ENCODE measurements around the gene RPLP1.

Gene RPLP1

DNA sequence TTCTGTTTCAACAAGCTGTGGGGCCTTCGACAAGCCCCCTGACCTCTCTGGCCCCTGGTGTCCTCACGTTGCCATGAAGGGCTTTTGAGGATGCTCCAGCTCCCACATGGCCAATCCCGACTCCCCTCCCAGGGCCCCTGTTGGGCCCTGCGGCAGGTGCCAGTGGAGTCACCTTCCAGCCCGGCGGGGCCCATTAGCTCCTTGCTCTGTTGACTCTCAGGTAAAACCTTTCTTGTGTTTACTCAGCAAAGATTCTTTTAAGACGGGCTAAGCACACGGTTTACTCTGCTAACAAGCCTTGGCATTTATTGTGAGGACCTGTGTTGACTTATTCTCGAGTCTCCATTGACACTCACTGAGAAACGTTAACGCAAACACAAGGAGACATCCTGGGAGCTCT lies 15.0 kb downstream of the RPLP1 start:
- no peaks in the 10 kb centered on the region for H3K27me3 ChIP-seq (replicated peaks)
- H3K4me3 ChIP-seq (ENCODE audit: low read depth, low read length), result no peak overlapping the region
- no peak for DNase-seq
- in situ Hi-C loops (cut with HindIII; ENCODE audit: low pct_ligation_motif_present, low sequenced_read_pairs), result no loop called here
- TF ChIP-seq, protein P1, sequence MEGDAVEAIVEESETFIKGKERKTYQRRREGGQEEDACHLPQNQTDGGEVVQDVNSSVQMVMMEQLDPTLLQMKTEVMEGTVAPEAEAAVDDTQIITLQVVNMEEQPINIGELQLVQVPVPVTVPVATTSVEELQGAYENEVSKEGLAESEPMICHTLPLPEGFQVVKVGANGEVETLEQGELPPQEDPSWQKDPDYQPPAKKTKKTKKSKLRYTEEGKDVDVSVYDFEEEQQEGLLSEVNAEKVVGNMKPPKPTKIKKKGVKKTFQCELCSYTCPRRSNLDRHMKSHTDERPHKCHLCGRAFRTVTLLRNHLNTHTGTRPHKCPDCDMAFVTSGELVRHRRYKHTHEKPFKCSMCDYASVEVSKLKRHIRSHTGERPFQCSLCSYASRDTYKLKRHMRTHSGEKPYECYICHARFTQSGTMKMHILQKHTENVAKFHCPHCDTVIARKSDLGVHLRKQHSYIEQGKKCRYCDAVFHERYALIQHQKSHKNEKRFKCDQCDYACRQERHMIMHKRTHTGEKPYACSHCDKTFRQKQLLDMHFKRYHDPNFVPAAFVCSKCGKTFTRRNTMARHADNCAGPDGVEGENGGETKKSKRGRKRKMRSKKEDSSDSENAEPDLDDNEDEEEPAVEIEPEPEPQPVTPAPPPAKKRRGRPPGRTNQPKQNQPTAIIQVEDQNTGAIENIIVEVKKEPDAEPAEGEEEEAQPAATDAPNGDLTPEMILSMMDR (IDR thresholded peaks at IDR 0.05; ENCODE audit: low read depth, low read length, missing control alignments), result no peak
- no peak overlapping the region for H3K27ac ChIP-seq
- H3K36me3 ChIP-seq (replicated peaks), result no peaks in the 10 kb centered on the region

DNA sequence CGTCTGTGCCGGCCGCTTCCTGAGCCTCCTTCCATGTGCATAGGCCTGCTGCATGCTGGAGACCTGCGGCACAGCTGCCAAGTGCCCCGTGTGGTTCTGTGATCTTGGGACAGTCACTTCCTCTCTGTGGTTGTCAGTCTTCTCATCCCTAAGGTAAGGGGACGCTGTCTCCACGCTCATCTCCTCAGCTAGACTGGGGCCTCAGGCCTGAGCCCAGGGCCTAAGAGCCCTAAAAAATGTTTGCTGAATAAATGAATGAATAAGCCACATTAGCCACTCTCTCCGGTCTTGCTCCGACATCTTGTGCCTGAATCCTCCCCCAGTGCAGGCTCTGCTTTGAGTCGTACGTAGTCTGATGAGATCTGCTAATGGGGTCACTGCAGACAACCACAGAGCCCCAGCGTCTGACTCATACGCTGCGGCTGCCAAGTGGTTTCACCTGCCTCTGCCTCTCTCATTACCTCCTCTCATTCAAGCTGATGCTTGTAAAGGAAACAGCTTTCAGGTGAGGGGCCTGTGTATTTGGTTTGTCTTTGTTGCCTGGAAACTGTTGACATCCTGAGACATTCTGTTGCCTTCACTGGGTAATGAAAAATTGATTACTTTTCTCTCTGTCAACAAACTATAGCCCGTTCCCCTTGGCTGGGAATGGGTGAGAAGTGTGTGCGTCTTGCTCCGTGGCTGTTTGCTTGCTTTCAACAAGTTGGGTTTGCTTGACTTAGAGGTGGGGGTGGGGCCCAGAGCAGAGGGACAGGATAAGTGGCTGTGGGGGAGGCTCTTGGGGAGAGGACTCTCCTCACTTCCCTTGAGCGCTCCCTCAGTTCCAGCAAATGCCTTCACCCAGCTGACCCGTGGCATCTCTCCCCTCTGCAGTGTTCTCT lies 15.9 kb downstream of the RPLP1 start:
- Histone ChIP-seq H3K36me3 (replicated peaks) (no peaks in the 10 kb centered on the region), H3K4me3 (ENCODE audit: low read depth, low read length) (no peak overlapping the region), H3K27me3 (replicated peaks) (no peaks in the 10 kb centered on the region), H3K27ac (no peak overlapping the region)
- peak; percentile 59 for DNase-seq
- in situ Hi-C loops (cut with HindIII; ENCODE audit: low pct_ligation_motif_present, low sequenced_read_pairs), result no loop called here
- TF ChIP-seq, protein P1 (IDR thresholded peaks at IDR 0.05; ENCODE audit: low read depth, low read length, missing control alignments), result no peak

DNA sequence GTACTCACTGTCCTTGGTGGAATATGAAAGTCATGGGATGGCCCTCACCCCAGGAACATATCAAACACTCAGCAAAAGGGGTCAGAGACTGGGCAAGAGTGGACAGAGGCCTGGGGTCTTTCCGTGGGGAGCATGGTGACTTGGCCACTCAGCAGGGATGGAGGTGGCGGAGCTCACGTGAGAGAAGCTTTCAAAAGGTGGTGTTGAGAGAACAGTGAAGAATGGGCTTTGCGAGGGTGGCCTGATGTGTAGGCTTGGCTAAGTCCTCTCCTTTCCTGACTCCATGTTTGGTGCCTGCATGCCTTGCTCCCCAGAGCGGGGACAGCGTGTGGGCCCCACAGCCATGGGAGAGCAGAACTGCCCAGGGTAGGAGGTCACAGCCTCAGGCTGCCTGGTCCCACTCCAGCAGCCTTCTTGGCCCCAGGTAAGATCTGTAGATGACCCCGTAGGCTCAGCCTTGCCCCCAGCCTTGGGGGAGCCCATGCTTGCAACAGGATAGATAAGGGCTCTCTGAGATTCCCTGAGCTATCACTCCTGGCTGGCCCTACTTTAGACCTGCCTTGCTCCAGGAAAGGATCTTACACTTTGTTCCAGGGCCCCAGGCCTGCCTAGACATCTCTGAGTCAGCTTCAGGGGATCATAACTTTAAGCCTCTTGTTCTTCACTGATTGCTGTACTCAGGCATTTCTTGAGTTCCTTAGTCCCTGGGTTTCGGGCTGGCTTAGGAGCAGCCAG lies 17.0 kb downstream of the RPLP1 start:
- no peak overlapping the region for H3K27ac ChIP-seq

DNA sequence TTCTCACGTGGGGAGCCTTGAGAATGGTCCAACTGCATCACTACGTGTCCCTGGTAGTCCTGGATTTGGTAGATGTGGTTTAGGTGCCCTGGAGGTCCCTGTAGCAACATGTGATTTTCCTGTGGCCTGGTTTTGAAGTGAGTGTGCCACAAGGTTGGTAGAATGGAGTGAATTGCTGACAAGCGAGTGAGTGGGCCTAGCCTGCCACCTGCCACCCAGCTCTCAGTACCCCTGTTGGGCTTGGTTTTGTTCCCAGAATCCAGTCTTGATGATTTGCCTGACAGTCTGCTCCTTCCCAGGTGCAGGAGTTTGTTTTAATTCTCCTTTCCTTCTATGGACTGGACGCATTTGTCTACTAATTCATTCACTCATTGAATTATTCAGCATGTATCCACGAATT lies 19.4 kb downstream of the RPLP1 start:
- TF ChIP-seq, protein P1 (IDR thresholded peaks at IDR 0.05; ENCODE audit: low read depth, low read length, missing control alignments), result no peak
- Histone ChIP-seq H3K27ac (no peak overlapping the region), H3K36me3 (replicated peaks) (no peaks in the 10 kb centered on the region), H3K27me3 (replicated peaks) (no peaks in the 10 kb centered on the region), H3K4me3 (ENCODE audit: low read depth, low read length) (no peak overlapping the region)
- no peak for DNase-seq
- in situ Hi-C loops (cut with HindIII; ENCODE audit: low pct_ligation_motif_present, low sequenced_read_pairs), result no loop called here

More for the DNA sequence above, 17.0 kb downstream of the RPLP1 start:
- H3K27me3 ChIP-seq (replicated peaks), result no peaks in the 10 kb centered on the region
- peak; percentile 31 for DNase-seq
- no peaks in the 10 kb centered on the region for H3K36me3 ChIP-seq (replicated peaks)
- no peak overlapping the region for H3K4me3 ChIP-seq (ENCODE audit: low read depth, low read length)
- TF ChIP-seq, protein P1 (IDR thresholded peaks at IDR 0.05; ENCODE audit: low read depth, low read length, missing control alignments), result no peak
- in situ Hi-C loops (cut with HindIII; ENCODE audit: low pct_ligation_motif_present, low sequenced_read_pairs), result no loop called here

DNA sequence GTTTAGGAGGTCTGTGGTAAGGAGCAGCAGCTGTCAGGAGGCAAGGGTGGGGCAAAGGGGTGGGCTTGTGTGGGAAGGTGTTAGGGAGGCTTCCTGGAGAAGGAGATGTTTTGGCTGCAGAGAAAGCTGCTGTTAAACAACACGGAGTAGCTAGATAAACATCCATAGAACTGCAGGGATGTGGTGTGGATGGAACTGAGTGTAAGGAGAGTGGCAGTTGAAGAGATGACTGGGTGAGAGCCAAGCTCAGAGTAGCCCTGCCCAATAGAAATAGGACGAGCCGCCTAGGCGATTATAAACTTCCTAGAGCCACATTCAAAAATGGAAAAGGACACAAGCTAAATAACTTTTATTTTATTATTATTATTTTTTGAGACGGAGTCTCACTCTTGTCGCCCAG lies 19.9 kb downstream of the RPLP1 start:
- in situ Hi-C loops (cut with HindIII; ENCODE audit: low pct_ligation_motif_present, low sequenced_read_pairs), result no loop called here
- TF ChIP-seq, protein P1 (IDR thresholded peaks at IDR 0.05; ENCODE audit: low read depth, low read length, missing control alignments), result no peak

More for the DNA sequence above, 19.9 kb downstream of the RPLP1 start:
- Histone ChIP-seq H3K27ac (no peak overlapping the region), H3K36me3 (replicated peaks) (no peaks in the 10 kb centered on the region), H3K27me3 (replicated peaks) (no peaks in the 10 kb centered on the region), H3K4me3 (ENCODE audit: low read depth, low read length) (no peak overlapping the region)
- no peak for DNase-seq

All from brain microvascular endothelial cell (primary cell).